Mucosa of gallbladder (tissue), 1 donor: Measurements from ENCODE around the gene LRBA. TPM values are rescaled to one million over a fixed set of nuclear protein-coding genes. Genes with fewer than 3 reads are reported as not detected.
A peak's percentile ranks its signal among the peaks of the same experiment; 100 is the strongest.

ENCODE experiments used
- DNase-seq: peaks from one replicate; pipeline ENCODE4 v3.0.0-alpha.2; 2020; ENCODE audit warnings: low spot score
- total RNA-seq: library from RNA; stranded (reverse); gene quantifications from one replicate; pipeline ENCODE4 v1.2.1, GENCODE V29; 2021
- donor health status: DM: no; HTN: no; CAD: no.

Gene LRBA
- total RNA-seq, 1 donor from 2014 or later, result 64.4 TPM

- no peak for DNase-seq
These were observed 687.8 kb downstream of the LRBA start for GRCh38 chr4:150327262-150327780.

GRCh38 chr4:150325872-150326271, 689.2 kb downstream of the LRBA start:
- no peak for DNase-seq

GRCh38 chr4:150323406-150324325, 691.4 kb downstream of the LRBA start:
- DNase-seq, result no peak

- no peak for DNase-seq
These were observed 692.4 kb downstream of the LRBA start for GRCh38 chr4:150322646-150323045.

- no peak for DNase-seq
These were observed 694.0 kb downstream of the LRBA start for GRCh38 chr4:150321113-150321512.

- DNase-seq, result no peak
These were observed 696.1 kb downstream of the LRBA start for GRCh38 chr4:150318971-150319370.

GRCh38 chr4:150318527-150318926, 696.6 kb downstream of the LRBA start:
- no peak for DNase-seq

GRCh38 chr4:150316332-150317205, 698.5 kb downstream of the LRBA start:
- no peak for DNase-seq

- no peak for DNase-seq
These were observed 699.4 kb downstream of the LRBA start for GRCh38 chr4:150315691-150316090.

GRCh38 chr4:150315175-150315574, 699.9 kb downstream of the LRBA start:
- DNase-seq, result no peak

GRCh38 chr4:150314031-150314430, 701.1 kb downstream of the LRBA start:
- no peak for DNase-seq

- no peak for DNase-seq
These were observed 704.8 kb downstream of the LRBA start for GRCh38 chr4:150310159-150310895.

GRCh38 chr4:150308824-150309472, 706.1 kb downstream of the LRBA start:
- no peak for DNase-seq

GRCh38 chr4:150306719-150307118, 708.4 kb downstream of the LRBA start:
- DNase-seq, result no peak

GRCh38 chr4:150305995-150306394, 709.1 kb downstream of the LRBA start:
- no peak for DNase-seq

- DNase-seq, result no peak
These were observed 712.5 kb downstream of the LRBA start for GRCh38 chr4:150302553-150302952.

GRCh38 chr4:150299816-150300215, 715.3 kb downstream of the LRBA start:
- no peak for DNase-seq

GRCh38 chr4:150297861-150298474, 717.1 kb downstream of the LRBA start:
- peak; percentile 25 for DNase-seq

GRCh38 chr4:150289881-150290280, 725.2 kb downstream of the LRBA start:
- DNase-seq, result no peak

- no peak for DNase-seq
These were observed 725.9 kb downstream of the LRBA start for GRCh38 chr4:150289198-150289597.

- no peak for DNase-seq
These were observed 728.4 kb downstream of the LRBA start for GRCh38 chr4:150286656-150287055.
